Stimulated activated CD8-positive, alpha-beta memory T cell treated with anti-CD3 and anti-CD28 coated beads, Interleukin-12 subunit alpha, Interleukin-12 subunit beta, amount 100 ng/mL, for 1 hour (primary cell): ENCODE measurements around the gene SORBS1.
A peak's percentile ranks its signal among the peaks of the same experiment; 100 is the strongest.

Experiments used
- DNase-seq: peaks from one replicate; pipeline ENCODE4 v3.0.0-alpha.2; 2020; ENCODE audit warnings: low read depth

SORBS1 gene

GRCh38 chr10:95565336-95565735 lies 4.2 kb upstream of the SORBS1 start:
- no peak for DNase-seq

GRCh38 chr10:95564291-95564690 lies 3.1 kb upstream of the SORBS1 start:
- no peak for DNase-seq

- no peak for DNase-seq
Observed at GRCh38 chr10:95562341-95562965, 1.3 kb upstream of the SORBS1 start.

GRCh38 chr10:95561864-95562177 lies 650 bp upstream of the SORBS1 start:
- DNase-seq = no peak

- DNase-seq = peak; percentile 12
Observed at GRCh38 chr10:95560278-95561176, 644 bp downstream of the SORBS1 start.

GRCh38 chr10:95559896-95560277 lies 1.3 kb downstream of the SORBS1 start:
- DNase-seq = no peak

- DNase-seq = no peak
Observed at GRCh38 chr10:95559471-95559870, 1.7 kb downstream of the SORBS1 start.

GRCh38 chr10:95558593-95559320 lies 2.4 kb downstream of the SORBS1 start:
- no peak for DNase-seq

GRCh38 chr10:95556994-95557767 lies 4.0 kb downstream of the SORBS1 start:
- DNase-seq = no peak

- no peak for DNase-seq
Observed at GRCh38 chr10:95553674-95554073, 7.5 kb downstream of the SORBS1 start.

GRCh38 chr10:95552679-95553342 lies 8.4 kb downstream of the SORBS1 start:
- DNase-seq = no peak

- no peak for DNase-seq
Observed at GRCh38 chr10:95550073-95550672, 11.0 kb downstream of the SORBS1 start.

- no peak for DNase-seq
Observed at GRCh38 chr10:95547791-95548435, 13.3 kb downstream of the SORBS1 start.

- DNase-seq = no peak
Observed at GRCh38 chr10:95547197-95547596, 14.0 kb downstream of the SORBS1 start.

GRCh38 chr10:95545981-95546380 lies 15.2 kb downstream of the SORBS1 start:
- DNase-seq = no peak

GRCh38 chr10:95544783-95545500 lies 16.2 kb downstream of the SORBS1 start:
- DNase-seq = no peak

GRCh38 chr10:95543459-95543858 lies 17.7 kb downstream of the SORBS1 start:
- no peak for DNase-seq

- no peak for DNase-seq
Observed at GRCh38 chr10:95542761-95543160, 18.4 kb downstream of the SORBS1 start.

- no peak for DNase-seq
Observed at GRCh38 chr10:95542330-95542729, 18.8 kb downstream of the SORBS1 start.

- DNase-seq = no peak
Observed at GRCh38 chr10:95540514-95541052, 20.6 kb downstream of the SORBS1 start.
